Osteocyte (in vitro differentiated cells): ENCODE data around the gene SAPCD1. TPM values are rescaled to one million over a fixed set of nuclear protein-coding genes. Genes with fewer than 3 reads are reported as not detected.

Experiments used
- DNase-seq: peaks from one replicate; pipeline ENCODE4 v3.0.0; 2021; ENCODE audit warnings: mixed read lengths; ENCODE audit not compliant: unreplicated experiment; ENCODE audit errors: extremely low spot score
- H3K27ac Mint-ChIP-seq: one replicate; pipeline ENCODE4 v1.8.0; 2021; ENCODE audit warnings: mild to moderate bottlenecking, mixed read lengths; ENCODE audit not compliant: unreplicated experiment
- H3K27me3 Mint-ChIP-seq: one replicate; pipeline ENCODE4 v1.8.0; 2021; ENCODE audit warnings: mixed read lengths; ENCODE audit not compliant: unreplicated experiment
- H3K36me3 Mint-ChIP-seq: one replicate; pipeline ENCODE4 v1.8.0; 2021; ENCODE audit warnings: mixed read lengths; ENCODE audit not compliant: unreplicated experiment
- H3K4me1 Mint-ChIP-seq: one replicate; pipeline ENCODE4 v1.8.0; 2021; ENCODE audit warnings: mixed read lengths; ENCODE audit not compliant: unreplicated experiment
- H3K4me3 Mint-ChIP-seq: one replicate; pipeline ENCODE4 v1.8.0; 2021; ENCODE audit warnings: mild to moderate bottlenecking, moderate library complexity, mixed read lengths; ENCODE audit not compliant: unreplicated experiment
- H3K9me3 Mint-ChIP-seq: one replicate; pipeline ENCODE4 v1.8.0; 2021; ENCODE audit warnings: mixed read lengths; ENCODE audit not compliant: unreplicated experiment
- total RNA-seq: library from RNA; stranded (reverse); gene quantifications from 2 replicates; pipeline ENCODE4 v1.2.1, GENCODE V29; 2021
- TF ChIP-seq, protein P1 (sequence below): fragments of 200-600 bp; sonication (generic); IDR thresholded peaks from 2 replicates; pipeline ENCODE4 v1.5.0; 2021; ENCODE audit warnings: antibody characterized with exemption, mild to moderate bottlenecking, moderate library complexity

The SAPCD1 gene
- total RNA-seq, 1 donor from 2014 or later = 3.4 TPM

DNA sequence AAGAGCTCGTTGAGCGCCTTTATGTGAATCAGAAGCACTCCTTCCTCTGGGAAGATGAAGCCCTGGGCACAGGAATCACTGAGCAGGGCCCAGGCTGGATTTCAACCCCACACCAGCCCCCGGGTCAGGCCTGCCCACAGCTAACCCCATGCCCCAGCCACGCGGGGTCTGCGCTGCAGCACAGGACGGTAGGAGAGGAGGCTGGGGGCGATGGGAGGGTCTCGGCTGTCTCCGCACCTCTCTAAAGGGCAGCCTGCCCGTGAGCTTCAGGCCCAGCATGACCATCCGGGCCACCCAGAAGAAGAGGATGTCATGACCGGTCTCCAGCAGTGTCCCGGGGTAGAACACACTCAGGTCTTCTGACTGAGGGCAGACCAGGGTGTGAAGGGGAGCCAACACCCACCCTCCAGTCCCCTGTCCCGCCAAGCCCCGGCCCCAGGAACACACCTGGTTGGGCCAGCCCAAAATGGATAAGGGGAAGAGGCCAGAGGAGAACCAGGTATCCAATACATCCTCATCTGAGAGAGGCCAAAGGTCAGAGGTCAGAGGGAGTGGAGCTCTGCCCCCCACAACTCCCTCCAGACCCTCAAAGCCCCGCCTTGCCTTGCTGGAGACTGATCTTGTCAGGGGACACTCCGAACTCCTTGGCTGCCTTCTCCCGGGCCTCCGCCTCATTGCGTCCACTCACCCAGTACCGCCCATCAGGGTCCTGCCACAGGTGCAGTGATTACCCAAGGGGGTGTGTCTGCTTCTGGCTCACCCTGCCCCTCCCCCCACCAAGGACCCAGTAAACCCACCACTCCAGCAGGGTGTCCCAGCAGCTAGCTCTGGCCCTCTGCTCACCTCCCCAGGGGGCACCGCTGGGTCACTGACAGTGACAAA lies 19.0 kb downstream of the SAPCD1 start:
- H3K36me3 Mint-ChIP-seq = peaks cover 16% of the 10 kb centered on the region
- DNase-seq = no peak
- no peaks in the 10 kb centered on the region for H3K9me3 Mint-ChIP-seq
- no peaks in the 10 kb centered on the region for H3K27me3 Mint-ChIP-seq
- H3K4me3 Mint-ChIP-seq = no peak overlapping the region
- peaks cover 9% of the 10 kb centered on the region for H3K4me1 Mint-ChIP-seq
- H3K27ac Mint-ChIP-seq = no peak overlapping the region
- TF ChIP-seq, protein P1, sequence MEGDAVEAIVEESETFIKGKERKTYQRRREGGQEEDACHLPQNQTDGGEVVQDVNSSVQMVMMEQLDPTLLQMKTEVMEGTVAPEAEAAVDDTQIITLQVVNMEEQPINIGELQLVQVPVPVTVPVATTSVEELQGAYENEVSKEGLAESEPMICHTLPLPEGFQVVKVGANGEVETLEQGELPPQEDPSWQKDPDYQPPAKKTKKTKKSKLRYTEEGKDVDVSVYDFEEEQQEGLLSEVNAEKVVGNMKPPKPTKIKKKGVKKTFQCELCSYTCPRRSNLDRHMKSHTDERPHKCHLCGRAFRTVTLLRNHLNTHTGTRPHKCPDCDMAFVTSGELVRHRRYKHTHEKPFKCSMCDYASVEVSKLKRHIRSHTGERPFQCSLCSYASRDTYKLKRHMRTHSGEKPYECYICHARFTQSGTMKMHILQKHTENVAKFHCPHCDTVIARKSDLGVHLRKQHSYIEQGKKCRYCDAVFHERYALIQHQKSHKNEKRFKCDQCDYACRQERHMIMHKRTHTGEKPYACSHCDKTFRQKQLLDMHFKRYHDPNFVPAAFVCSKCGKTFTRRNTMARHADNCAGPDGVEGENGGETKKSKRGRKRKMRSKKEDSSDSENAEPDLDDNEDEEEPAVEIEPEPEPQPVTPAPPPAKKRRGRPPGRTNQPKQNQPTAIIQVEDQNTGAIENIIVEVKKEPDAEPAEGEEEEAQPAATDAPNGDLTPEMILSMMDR = no peak

DNA sequence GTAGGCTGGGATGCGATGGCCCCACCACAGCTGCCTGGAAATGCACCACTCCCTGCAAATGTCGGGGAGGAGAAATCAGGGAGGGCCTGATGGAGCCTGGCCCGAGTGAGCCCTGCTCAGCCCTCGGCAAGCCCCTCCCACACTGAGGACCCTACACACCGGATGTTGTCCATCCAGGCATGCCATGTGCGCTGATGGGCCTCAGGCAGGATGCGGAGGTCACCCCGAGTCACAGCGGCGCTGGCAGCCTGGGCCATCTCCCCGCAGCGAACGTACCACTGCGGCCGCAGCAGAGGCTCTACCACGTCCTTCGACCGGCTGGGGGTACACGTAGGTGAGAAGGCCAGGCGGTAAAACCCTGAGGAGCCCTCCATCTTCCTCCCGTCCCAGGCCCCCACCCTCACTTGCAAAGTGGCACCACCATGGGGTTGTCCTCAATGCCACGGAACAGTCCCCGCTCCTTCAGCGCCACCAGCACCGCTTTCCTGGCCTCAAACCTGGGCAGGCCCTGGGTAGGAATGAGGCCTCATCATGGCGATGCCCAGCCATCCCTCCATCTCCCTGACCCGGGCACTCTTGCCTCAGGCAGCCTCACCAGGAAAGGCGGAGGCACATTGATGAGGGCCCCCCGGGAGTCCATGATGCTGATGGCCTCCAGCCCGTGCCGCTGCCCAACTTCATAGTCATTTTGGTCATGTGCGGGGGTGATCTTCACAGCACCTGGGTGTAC lies 19.8 kb downstream of the SAPCD1 start:
- TF ChIP-seq, protein P1 = no peak
- peaks cover 16% of the 10 kb centered on the region for H3K36me3 Mint-ChIP-seq

DNA sequence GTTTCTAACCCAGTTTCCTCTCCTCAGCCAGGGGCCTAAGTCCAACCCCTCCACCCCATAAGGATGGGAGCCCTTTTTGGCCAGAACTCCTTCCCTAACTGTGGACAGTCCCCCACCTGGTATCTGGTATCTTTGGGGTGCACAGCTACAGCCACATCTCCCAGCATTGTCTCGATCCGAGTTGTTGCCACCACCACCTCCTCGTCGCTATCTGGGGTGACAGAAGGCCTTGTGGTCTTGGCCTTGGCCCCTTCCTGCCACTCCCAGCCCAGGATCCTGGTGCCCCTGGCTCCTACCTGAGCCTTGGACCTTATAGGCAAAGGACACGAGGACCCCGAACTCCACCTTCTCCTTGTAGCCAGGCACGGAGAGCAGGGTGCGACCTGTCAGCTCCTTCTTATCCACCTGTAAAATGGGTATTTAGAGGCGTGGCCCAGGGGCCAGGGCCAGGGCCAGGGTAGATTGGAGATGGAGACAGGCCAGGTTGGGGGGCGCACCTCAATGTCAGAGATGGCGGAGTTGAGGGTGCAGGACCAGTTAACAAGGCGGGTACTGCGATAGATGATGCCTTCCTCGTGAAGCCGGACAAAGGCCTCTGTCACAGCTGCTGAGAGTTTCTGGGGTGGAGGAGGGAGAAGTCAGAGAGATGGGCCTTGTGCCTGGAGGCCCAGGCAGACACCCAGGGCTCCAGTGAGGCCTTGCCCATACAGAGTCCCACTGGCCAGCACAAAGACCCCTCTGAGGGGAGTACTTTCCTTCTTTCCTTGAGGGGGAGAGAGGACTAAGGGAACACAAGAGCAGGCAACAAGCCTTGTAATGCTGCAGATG lies 21.9 kb downstream of the SAPCD1 start:
- H3K36me3 Mint-ChIP-seq = peaks cover 16% of the 10 kb centered on the region
- DNase-seq = no peak
- no peaks in the 10 kb centered on the region for H3K27me3 Mint-ChIP-seq
- H3K27ac Mint-ChIP-seq = no peak overlapping the region
- H3K4me1 Mint-ChIP-seq = no peaks in the 10 kb centered on the region
- H3K9me3 Mint-ChIP-seq = no peaks in the 10 kb centered on the region
- H3K4me3 Mint-ChIP-seq = no peak overlapping the region
- TF ChIP-seq, protein P1 = no peak

More for the DNA sequence above, 19.8 kb downstream of the SAPCD1 start:
- Mint-ChIP-seq H3K4me3 (no peak overlapping the region), H3K9me3 (no peaks in the 10 kb centered on the region), H3K27ac (no peak overlapping the region), H3K4me1 (peaks cover 6% of the 10 kb centered on the region), H3K27me3 (no peaks in the 10 kb centered on the region)
- no peak for DNase-seq

DNA sequence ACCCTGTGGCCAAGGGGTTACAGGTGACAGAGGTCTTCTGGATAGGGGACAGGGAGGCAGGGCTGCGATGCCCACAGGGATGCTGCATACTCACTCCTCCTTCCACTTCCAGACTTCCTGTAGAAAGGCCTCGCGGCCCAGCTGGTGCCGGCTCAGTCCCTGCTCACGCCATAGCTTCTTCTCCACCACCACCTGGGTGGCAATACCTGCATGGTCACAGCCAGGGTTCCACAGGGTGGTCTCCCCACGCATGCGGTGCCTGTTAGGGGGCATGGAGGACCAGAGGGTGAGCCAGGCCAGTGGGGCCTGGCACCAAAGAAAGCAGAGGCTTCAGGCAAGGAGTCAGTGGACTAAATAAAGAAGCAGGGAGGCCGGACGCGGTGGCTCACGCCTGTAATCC lies 23.0 kb downstream of the SAPCD1 start:
- Mint-ChIP-seq H3K27ac (no peak overlapping the region), H3K4me1 (no peaks in the 10 kb centered on the region), H3K27me3 (no peaks in the 10 kb centered on the region), H3K4me3 (no peak overlapping the region), H3K9me3 (no peaks in the 10 kb centered on the region), H3K36me3 (peaks cover 19% of the 10 kb centered on the region)
- DNase-seq = no peak
- TF ChIP-seq, protein P1 = no peak
